ENCODE measurements around the gene EZH2.

Gene EZH2

GRCh38 chr7:148804343-148805235, 79.5 kb downstream of the EZH2 start:
- DNase-seq, result no peak

GRCh38 chr7:148803094-148803493, 81.0 kb downstream of the EZH2 start:
- no peak for DNase-seq

- DNase-seq, result no peak
These were observed 82.0 kb downstream of the EZH2 start for GRCh38 chr7:148802101-148802493.

DNA sequence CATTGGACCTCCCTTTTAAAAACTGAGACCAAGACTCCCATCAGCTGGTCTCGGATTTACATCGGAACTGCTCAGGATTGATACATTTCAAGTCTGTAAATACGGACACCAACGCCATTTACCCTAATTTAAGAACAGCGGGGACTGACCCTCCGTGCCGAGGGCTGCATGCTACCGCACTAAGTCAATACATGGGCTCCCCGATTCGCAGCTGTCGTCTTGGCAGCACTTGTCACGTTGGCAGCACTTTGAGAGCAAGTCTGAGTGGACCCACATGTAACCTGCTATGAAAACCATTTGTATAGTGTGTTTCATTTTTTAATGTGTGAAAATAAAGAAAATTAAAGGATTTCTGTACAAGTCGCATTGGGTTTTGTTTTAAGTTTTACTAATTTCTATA, 83.4 kb downstream of the EZH2 start:
- DNase-seq, result no peak

- DNase-seq, result no peak
These were observed 84.1 kb downstream of the EZH2 start for GRCh38 chr7:148799893-148800555.

DNA sequence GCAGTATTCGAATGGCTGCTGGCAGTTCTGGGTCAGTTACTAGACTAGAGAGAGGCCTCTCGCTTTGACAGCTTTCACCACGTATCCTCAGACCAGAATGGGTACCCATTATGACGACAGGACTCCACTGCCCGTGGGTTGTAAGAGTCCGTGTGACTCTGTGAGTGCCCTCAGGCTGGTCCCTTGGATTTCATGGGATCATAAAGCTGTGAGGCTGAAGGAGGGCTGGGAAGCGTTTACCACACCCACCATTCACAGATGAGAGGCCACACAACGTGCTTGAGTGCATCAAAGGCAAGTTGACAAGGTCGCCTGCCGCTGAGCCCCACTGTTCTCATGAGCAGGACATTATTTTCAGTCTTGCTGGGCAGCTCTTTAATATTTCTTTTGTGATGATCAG, 87.2 kb downstream of the EZH2 start:
- no peak for DNase-seq

GRCh38 chr7:148794476-148794875, 89.6 kb downstream of the EZH2 start:
- DNase-seq, result no peak

GRCh38 chr7:148793590-148793989, 90.5 kb downstream of the EZH2 start:
- DNase-seq, result no peak

DNA sequence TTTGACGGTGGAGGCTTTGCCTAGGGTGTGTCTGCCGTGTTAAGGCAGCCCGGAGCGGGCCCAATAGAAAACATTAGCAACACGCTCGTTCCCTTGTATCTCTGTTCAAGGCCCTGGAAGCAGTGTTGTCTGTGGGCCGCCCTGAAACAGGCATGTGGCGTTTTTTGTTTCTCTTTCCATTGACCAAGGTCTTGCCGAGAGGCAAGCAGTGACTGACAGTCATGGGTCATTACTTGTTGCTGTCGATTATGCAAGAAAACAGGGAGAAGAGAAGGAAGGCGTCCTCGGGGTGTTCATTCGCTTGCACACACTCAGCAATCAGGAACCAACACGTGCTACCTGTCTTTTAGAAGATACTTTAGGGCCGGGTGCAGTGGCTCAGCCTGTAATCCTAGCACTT, 92.5 kb downstream of the EZH2 start:
- no peak for DNase-seq

DNA sequence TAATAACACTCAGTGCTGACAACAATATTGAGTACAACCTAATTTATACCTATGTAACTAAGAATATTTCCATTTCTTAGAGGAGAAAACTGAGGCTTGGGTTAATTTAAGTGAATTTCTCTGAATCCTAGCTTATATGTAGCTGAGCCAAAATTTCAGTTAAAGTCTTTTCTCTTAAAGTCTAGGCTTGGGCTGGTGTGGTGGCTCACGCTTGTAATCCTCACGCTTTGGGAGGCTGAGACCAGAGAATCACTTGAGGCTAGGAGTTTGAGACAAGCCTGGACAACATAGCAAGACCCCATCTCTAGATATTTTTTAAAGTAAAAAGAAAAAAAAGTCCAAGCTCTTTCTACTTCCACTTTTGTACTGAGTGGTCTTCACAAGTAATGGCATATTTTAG, 93.2 kb downstream of the EZH2 start:
- no peak for DNase-seq

DNA sequence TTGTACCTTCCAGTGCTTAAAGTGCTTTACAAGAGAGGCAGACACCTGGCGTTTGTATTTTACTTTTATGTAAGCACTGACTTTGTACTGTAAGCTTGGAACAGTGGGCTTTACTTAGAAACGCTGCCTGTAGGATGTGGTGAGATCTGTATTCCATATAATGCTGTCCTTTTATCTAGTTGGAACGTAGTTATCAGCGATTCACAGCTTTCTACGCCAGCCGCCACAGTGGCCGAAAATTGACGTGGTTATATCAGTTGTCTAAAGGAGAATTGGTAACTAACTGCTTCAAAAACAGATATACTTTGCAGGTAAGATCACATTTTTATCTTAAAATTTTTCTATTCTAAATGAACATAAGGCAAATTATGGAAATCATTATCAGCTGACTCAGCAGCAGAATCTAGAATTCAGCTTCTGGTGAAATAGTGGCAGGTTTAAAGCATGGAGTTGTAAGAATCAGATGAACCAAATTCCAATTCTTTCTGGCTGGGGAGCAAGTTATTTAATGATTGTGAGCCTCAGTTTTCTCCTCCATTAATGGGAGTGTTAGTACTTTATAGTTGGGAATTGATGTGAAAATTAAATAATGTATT, 93.9 kb downstream of the EZH2 start:
- no peak for DNase-seq

GRCh38 chr7:148789220-148789619, 94.9 kb downstream of the EZH2 start:
- no peak for DNase-seq

DNA sequence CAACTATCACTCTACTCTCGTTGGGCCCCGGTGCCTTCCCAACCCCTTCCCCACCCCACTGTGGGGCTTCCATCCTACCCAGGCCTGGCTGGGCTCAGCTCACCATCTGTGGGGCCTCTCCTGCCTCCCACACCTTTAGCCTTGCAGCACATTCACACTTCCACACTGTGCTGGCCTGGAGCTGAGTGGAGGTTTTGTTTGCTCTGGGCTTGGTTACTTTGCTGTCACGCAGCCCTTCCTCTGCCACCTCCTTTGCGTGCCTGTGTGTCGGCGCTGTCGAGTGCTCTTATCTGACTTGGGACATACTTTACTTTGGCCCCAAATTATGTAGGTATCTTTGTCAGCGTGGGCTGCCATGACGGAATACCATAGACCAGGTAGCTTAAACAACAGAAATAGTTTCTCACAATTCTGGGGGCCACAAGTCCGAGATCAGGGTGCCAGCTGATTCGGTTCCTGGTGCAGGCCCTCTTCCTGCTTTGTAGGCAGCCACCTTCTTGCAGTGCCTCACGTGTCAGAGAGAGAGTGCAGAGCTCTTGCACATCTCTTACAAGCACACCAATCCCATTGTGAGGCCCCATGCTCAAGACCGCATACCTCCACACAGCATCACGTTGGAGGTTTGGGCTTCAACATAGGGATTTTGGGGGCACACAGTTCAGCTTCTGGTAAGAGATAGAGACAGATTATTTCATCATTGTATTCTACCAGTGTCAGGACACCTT, 96.4 kb downstream of the EZH2 start:
- DNase-seq, result no peak

- no peak for DNase-seq
These were observed 100.1 kb downstream of the EZH2 start for GRCh38 chr7:148783801-148784527.

GRCh38 chr7:148782757-148783456, 101.2 kb downstream of the EZH2 start:
- DNase-seq, result no peak

- DNase-seq, result no peak
These were observed 109.6 kb downstream of the EZH2 start for GRCh38 chr7:148774471-148774870.

GRCh38 chr7:148773334-148773733, 110.8 kb downstream of the EZH2 start:
- peak; percentile 30 for DNase-seq

GRCh38 chr7:148772297-148773089, 111.6 kb downstream of the EZH2 start:
- DNase-seq, result peak; percentile 55

DNA sequence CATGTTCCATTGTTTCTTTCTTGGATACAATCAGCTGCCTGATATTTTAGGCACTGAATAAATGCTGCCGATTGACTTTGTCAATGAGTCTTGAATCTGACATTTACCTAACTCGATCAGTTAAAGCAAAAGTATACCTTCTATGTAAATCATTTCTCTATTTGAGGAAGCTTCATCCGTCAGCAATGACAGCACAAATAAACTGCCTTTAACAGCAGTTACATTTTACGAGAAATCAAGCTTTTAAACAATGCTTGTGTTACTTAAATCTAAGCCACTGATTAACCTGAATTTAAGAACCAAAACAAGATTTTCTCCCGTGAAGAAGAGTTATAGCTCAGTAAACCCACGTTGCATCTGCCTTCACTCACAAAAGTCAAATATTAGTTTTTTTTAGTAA, 114.1 kb downstream of the EZH2 start:
- DNase-seq, result no peak

GRCh38 chr7:148763622-148764021, 120.5 kb downstream of the EZH2 start:
- no peak for DNase-seq

Measured in stimulated activated CD4-positive, alpha-beta T cell treated with anti-CD3 and anti-CD28 coated beads, Interleukin-15, amount 100 ng/mL, for 24 hours (primary cell).